NCI-H146 (cell line): Measurements from ENCODE around the gene GDNF.
A peak's percentile ranks its signal among the peaks of the same experiment; 100 is the strongest.
"Not testable (repeated sequence)": the region's sequence is repeated elsewhere in the genome, so short reads cannot be mapped to it uniquely, and the experiment has no call there.

Experiments
- DNase-seq: peaks from one replicate; lab custom pipeline; 2025; lab: John Stamatoyannopoulos, UW

Gene GDNF, protein sequence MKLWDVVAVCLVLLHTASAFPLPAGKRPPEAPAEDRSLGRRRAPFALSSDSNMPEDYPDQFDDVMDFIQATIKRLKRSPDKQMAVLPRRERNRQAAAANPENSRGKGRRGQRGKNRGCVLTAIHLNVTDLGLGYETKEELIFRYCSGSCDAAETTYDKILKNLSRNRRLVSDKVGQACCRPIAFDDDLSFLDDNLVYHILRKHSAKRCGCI

DNA sequence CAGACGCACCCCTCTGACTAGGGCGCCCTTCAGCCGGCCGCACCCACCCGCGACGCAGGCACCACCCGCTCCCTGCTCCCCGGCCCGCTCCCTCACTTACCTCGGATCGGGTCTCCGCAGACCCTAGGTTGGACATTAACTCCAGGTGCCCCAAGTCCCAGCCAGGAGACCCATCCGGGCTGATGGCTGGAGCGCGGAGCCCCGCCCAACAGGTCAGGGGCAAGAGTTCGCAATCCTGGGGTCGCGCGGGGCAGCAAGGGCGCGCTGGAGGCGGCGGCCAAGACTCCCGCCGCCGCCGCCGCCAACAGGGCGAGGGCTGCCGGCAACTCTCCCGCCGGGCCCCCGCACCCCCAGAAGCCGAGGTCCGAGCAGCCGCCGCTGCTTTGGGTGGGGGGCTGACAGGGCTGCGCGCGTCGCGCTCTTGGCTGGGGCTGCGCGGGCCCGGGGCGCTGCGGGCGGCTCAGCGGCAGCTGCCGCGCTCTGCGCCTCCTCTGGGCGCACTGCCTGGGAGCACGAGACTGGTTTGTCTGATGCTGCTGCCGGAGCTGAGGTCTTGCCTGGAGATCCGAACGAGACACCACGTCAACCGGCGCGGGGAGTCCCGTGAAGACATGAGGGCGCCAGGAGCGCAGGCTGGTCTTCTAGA lies at the start of gene GDNF:
Gene GDNF (minus strand): TSS at position 635 of the 646 bp plus-strand sequence. CDS start 5,245 bp downstream, outside the sequence.
- DNase-seq: peak; percentile 24

DNA sequence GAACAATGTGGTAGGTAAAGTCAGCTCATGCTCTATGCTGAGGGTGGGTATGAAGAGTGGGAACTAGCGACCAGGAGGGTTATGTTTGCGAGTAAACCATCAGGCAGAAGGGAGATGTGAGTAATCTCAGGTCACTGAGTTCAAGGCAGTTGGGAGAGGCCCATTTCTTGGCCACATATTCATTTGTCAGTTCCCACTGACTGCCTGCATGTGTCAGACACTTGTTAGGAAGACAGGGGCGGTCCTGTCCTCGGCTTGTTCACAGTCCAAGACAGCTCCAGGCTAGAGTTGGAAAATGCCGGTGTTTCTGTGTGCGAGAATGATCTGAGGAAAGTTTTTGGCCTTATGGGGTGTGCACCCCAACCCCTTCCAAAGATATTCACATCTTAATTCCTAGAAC lies 48.6 kb upstream of the GDNF start:
- no peak for DNase-seq

DNA sequence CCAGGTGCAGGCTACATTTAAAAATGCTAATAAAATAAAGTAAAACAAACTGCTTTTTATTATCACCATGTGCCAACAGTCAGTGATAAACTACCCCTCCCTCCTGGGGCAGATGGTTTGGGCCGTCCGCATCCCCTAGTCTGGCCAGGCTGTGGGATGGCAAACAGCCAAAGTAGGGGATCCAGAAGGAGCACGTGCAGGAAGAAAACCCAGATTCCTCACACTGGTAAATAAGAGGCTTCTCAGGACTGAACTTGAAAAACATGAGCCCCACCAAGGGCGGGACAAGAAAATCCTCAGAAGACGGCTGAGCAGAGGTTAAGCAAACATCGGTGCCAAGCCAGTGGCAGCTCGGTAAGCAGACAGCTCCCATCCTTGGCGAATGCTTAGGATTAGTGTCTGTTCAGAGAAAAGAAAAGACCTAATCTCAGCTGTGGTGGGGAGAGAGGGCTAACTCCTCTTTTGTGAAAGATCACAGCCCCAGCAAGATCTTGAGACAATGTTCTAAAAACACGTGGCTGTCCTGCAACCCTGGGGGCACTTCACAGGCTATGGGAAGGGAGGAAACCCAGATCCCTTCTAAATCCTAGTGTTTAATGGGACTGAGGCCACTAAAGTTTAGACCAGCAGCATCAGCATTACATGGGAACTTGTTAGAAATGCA lies 46.5 kb upstream of the GDNF start:
- DNase-seq: no peak

DNA sequence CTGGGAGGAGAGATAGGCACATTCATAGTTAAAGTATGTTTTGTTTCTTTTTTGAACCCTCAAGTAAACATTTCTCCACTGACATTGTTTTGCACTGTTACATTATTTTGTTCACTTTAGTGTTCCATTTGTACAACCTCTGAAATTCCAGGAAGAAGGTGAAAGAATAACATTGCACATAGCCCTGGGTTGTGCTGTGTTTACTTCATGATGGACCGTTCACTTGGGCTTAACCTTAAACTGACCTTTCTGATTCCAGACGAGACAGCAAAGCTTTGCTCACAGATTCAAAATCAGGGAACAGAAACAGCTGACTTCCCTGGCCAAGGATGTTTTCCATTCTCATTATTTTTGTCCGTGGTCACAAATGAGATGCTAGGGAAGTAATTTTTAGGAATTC lies 42.8 kb upstream of the GDNF start:
- no peak for DNase-seq

DNA sequence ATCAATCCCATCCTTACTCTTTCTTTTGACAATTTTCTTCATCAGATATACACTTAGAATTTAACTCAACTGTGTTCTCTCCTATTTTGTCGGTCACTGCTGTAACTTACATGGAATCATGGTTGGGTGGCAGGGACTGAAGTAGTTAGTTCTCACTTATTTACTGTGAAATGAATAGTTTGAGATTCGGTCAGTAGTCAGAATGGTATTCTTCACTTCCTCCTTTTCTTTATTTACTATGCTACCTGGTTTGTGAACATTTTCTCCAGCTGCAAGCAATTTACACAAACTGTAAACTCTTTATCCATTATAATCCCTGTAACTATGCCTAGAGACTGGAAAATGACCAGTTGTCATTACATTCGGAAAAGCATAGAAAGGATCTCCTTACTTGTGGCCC lies 41.5 kb upstream of the GDNF start:
- DNase-seq: no peak

DNA sequence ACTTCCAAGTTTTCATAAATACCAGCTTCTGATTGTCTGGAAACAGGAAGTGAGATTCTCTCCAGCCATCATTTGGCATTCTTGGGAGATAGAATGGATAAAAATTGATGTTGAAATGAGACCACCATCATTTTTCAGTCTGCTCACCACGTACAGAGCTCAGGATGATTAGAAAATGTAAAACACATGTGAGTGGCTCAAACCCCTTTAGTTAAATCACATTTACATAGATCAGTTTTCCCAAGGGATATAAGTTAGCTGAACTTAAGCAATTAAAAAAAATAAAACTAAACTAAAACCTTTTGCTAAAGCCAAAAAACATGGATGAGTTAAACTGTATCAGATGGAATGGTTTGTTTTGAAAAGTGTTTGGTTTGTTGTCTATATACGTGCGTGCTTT lies 37.1 kb upstream of the GDNF start:
- no peak for DNase-seq

DNA sequence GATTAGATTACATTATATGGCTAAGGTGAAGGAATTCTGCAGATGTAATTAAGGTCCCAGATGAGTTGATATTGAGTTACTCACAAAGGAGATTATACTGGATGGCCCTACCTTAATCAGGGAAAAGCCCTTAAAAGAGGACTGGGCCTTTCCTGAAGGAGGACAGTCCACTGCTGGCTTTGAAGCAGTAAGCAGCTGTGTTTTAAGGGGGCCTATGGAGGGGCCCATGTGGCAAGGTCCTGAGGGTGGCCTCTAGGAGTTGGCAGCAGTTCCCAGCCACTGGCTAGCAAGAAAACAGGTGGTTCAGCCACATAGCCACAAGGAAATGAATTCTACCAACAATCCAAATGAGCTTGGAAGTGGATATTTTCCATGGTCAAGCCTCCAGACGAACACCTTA lies 36.4 kb upstream of the GDNF start:
- no peak for DNase-seq

DNA sequence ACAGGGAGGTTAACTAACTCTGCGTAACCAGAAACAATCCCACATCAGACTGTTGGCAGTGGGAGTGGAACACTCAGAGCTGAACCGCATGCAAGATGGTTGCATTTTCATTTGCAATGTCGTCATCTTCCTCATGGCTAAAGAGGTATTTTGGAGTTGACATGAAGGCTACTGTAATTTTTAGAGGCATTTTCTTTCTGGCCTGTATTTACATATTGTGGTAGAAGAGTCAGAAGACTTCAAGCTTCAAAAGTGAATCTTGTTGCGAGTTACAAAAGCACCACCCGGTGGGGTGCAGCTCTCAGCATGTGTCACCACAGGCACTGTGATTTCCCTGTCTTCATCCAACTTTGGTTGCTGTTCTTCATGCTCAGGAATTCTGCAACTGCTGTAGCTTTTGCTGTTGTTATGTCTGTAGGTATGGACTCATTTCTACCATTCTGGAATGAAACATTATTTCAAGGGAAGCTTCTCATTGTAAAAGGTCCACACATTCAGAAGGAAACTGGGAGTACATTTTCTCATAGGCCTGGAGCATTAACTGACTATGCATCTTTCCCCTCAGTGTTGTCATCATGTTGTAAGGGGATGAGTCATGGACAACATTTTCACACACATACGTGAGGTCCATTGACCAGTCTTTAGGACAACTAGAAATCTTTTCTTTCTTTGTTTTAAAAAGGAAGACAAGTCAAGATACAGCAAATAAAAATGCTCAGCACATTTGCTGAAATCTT lies 35.4 kb upstream of the GDNF start:
- no peak for DNase-seq

DNA sequence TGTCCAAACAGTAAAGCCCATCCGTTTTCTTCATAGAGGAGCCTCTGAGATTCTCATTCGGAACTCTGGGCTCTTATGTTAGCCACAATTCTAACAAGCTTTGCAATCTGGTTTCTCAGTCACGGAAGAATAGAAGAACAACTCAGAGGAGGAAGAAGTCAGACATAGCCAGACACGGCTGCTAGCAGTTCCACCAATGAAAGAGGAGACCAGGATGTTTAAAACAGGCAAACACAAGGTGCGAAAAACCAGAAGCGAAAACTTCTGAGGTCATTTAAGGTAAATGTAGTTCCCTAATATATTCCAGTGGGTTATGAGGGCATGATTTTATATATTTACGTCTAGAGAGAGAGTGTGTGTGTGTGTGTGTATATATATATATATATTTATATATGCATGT lies 34.1 kb upstream of the GDNF start:
- no peak for DNase-seq

DNA sequence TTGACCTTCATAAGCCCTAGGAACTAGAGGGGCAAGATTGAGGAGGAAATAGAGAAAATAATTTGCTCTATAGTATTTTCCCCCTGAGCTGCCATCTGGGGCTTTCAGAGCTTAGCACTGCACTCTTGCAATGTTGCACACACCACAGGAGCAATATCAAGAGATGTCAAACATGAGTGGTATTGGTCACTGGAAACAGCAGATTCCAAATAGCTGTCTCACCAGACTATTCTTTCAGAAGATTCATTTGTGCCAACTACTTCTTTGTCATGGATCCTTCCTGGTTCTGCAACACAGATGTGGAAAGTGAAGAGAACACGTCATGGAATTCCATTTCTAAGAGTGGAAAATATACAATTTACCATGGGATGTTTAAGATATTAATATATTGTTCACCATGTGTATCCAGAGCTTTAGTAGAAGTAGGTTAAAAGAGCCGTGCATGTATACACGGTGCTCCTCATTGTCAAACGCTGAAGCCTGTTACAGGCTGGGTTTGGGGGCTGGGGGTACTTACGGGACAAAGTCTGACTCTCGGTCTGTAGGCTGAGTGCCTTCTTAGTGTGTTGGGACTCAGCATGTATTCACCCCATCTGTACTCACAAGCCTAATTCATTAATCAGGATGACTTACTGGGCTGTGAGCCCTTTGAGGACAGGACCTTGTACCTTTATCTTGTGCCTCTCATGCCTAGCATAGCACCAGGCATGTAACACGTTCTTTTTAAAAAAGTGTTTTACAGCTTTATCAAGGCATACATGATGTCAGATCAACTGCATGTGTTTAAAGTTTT lies 31.4 kb upstream of the GDNF start:
- no peak for DNase-seq

DNA sequence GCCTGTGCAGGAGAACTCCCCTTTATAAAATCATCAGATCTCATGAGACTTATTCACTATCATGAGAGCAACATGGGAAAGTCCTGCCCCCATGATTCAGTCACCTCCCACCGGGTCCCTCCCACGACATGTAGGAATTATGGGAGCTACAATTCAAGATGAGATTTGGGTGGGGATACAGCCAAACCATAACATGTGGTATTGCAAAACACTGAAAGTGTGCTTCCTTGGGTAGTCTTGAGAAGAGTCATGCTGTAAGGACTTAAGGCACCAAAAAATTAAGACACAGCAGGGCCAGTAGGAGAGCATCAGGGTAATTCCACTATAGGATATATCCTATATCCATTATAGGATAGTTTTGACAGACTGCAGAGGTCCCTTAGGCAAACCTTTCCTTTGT lies 29.4 kb upstream of the GDNF start:
- no peak for DNase-seq

DNA sequence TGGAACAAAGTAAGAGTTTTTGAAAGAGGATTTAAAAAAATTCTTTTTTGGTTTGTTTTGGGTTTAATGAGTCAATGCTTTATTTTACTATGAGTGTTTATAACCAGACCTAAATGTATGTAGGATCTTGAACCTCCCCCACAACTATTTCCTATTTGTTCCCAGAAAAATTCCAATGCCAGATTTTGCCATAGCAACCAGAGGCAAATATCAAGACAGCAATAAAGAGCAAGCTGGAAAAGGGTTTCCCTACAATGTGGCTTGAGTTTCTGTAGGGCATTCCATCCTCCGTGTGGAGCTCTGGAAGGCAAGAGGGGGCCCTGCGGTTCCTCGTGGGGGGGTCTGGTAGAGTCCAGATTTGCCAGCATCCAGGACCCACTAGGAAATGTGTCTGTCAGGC lies 27.8 kb upstream of the GDNF start:
- DNase-seq: no peak

DNA sequence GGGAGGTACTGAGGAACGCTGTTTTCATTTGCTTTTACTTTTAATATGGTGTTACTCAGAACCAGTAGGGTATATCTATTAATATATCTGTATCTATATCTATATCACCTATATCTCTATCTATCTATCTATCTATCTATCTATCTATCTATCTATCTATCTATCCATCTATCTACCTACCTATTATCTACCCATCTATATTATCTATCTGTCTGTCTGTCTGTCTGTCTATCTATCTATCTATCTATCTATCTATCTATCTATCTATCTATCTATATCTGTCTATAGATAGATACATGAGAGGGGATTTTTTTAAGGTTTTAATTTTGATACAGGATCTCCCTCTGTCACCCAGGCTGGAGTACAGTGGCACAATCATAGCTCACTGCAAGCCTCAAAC lies 23.1 kb upstream of the GDNF start:
- not testable (repeated sequence) for DNase-seq

DNA sequence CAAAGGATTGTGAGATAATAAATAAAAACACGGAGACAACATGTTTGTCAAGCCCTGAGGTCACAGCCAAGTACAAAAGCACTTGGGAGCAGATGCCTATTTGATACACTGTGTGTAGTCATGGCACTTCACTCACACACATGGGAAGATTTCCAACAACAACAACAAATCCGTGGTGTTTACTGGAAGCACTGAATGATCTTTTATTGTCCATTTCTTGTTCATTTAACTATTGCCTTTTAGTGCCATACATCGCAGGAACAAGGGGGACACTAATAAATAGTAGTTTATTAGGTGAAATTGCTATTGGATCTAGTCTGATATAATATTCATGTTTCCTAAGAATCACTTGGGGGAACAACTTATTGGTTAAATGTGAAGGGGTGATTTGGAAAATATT lies 20.4 kb upstream of the GDNF start:
- no peak for DNase-seq

DNA sequence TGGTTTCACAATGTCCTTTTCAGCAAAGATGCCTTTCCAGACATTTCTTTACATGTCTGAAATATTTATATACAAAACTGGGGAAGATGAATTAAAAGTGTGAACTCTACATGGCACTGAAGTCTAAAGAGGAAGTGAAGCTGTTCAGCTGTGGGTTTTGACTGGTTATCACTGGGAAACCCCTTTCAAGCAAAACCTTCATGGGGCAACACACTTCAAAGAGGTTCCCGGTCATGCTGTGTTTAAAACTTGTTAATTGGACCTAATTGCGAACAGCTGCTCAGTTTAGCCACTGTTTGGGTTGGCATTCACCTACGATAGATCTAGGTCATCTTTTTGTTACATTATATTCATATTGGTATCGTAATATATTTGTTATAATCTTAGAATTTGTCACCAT lies 20.0 kb upstream of the GDNF start:
- no peak for DNase-seq

DNA sequence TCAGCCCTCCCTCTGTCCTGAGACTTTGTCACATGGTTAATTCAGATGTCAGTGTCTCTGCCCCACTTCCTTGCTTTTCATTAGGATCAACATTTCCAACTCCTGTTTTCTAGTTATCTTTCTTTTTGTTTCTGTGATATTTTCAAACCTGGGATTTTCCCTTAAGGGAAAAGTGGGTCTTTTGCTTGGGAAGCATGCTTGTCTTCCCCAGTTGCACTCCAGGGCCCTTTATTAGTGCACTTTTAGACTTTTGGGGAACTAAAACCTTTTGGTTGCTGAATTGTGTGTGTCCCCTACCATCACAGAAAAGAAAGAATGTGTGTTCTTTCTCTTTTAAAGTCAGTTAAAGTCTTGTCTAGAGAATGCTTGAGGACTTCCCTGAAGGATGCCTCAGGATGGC lies 18.4 kb upstream of the GDNF start:
- no peak for DNase-seq

DNA sequence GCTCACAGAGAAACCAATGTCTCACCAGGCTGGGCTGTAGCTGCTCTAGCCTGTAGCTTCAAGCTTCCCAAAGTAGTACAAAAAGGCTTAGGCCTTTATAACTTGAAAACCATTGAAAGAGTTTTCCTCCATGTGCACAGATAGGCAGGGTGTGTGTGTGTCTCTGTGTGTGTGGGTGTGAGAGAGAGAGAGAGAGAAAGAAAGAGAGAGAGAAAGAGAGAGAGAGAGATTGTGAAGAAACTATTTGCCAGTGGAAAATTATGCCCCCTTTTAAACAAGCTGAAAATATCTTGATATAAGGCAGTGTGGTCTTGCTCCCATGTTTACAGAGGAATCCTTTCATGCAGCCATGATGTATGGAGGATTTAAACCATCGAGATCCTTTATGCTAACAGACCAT lies 17.9 kb upstream of the GDNF start:
- no peak for DNase-seq

DNA sequence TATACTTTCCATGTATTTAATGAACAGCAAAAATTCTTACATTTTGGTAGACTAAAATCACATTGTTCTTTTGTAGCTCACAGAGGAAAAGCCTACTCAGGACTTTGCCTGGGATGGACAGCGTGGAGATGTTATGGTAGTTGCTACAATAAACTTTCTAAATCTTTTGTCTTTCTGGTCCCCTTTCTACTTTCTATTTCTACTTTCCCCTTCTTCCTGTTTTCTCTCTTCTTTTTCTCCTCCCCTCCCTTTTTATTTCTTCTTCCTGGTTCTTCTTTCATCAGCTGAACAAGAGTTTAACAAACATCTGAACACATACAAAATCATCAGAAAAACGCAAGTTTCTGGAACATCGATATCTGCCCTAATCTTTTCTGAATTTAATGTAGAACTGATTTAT lies 15.6 kb upstream of the GDNF start:
- no peak for DNase-seq

DNA sequence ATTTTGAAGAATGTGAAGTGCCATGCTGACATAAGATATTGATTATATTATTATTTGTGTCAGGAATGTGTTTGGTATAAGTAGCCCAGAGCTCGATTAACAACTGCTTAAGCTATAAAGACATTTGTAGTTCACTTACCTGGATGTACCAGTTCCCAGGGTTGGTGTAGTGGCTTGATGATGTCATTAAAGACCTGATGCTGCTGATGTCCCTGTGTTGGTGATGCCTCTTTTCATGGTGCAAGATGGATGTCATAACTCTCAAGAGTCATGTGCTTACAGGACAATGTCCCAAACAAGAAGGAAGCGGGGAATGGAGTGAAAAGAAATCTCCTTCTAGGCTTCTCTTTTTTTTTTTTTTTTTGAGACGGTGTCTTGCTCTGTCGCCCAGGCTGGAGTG lies 11.5 kb upstream of the GDNF start:
- DNase-seq: no peak

DNA sequence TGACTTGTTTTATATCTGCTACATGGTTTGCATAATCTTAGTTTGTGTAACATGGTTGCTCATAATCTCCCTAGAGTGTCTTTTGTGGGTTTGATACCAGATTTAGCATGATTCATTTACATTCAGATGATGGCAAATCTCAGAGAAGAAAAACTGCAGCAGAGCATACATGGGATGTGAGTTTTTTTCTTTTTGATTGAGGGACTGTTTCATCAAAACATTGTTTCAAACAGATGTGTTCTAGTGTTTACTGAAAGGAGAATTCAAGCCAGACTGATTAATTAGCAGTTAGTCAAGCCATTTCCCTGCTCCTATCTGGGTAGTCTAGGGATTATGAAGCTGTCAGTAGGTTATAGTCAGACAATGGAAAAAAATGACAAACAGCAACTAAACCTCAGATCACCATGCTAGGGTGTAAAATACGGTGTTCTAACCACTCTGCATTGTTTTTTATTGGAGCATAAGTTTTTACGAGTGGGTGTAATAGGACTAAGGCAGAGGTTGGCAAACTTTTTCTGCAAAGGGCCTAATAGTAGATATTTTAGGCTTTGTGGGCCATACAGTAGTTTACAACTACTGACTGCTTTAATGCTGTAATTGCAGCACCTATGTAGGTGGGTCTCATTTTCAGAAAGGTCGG lies 10.5 kb upstream of the GDNF start:
- DNase-seq: no peak

DNA sequence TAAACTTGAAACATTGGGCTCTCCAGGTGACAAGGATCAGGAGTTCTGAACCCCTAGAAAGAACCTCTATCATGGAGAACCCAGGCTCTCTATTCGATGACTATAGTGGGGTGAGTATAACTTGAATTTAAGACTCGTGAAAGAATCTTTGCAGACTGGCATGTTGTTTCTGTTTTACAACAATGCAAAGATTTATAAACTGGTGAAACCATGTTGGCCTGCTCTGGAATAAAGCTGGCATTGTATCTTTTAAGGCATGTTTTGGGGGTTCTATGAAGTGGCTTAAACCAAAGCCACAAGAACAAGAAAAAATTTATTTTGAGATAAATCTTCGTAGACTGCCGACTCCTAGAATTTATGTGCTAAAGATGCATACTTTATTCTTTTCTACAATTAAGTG lies 9.8 kb upstream of the GDNF start:
- DNase-seq: no peak

DNA sequence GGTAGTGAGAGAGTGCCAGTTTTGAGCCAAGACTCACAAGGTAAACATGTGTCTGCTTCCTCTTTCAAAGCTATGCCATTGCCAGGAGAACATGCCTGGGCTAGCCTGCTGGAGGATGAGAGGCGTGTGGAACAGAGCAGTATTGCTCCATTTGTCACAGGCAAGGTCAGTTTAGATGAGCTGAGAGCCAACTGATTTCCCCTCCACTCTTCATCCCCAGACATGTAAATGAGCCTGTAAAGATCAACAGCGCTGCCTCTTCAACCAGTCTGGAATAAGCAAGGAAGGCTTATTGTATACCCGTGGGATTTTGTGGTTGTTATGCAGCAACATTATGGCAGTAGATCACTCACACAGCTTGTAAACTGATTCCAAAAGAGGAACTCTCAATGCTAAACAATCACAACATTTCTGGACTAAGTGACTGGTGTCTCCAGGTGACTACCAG lies 8.2 kb upstream of the GDNF start:
- DNase-seq: no peak
